ENCODE results near the gene TBC1D5. TPM values are rescaled to one million over a fixed set of nuclear protein-coding genes. Genes with fewer than 3 reads are reported as not detected.

The TBC1D5 gene
- total and polyA plus RNA-seq, 12 donors: 6.7 to 35.6 (median 30.5) TPM

DNA sequence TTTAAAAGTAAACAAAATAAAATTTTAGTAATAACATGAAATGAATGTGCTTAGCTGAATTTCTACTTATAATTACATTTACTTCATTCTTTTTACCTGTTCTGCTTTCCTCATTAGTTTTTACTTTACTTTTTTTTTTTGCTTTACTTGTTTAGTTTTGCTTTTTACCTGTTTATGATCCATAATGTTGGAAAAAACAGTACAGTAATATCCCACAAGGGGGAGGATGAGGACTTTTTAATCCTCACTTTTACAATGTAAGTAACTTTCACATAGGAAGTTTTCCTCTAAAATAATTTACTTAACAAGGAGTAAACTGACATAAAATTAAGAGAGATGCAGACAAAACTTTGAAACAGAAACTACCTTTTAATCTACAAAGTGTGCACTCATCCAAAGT lies 268.7 kb downstream of the TBC1D5 start:
- no peaks in the 10 kb centered on the region for H3K27me3 ChIP-seq
- H3K27ac ChIP-seq: no peak overlapping the region
- no peaks in the 10 kb centered on the region for H3K36me3 ChIP-seq
- no peak for ATAC-seq
- no peak for DNase-seq
- no peak overlapping the region for H3K4me3 ChIP-seq
- H3K4me1 ChIP-seq: peaks cover 0 to 14% (median 0%) of the 10 kb centered on the region in 9 donors
- intact Hi-C loops (cut with DNase I): no loop called here
- no peaks in the 10 kb centered on the region for H3K9me3 ChIP-seq
- TF ChIP-seq CTCF (IDR thresholded peaks at IDR 0.05): peak in 6 of 9 donors; percentile 14 to 42 (median 22)

GRCh38 chr3:17469954-17470353 lies 272.5 kb downstream of the TBC1D5 start:
- intact Hi-C loops (cut with DNase I): no loop called here
- Histone ChIP-seq H3K9me3 (no peaks in the 10 kb centered on the region), H3K27me3 (no peaks in the 10 kb centered on the region), H3K27ac (no peak overlapping the region), H3K36me3 (no peaks in the 10 kb centered on the region), H3K4me1 (peaks cover 0 to 11% (median 0%) of the 10 kb centered on the region in 9 donors), H3K4me3 (no peak overlapping the region)
- WGBS, 2 donors: 86 to 91% methylated on average over 1 of the region's 1 CpG
- no peak for TF ChIP-seq CTCF (IDR thresholded peaks at IDR 0.05)
- ATAC-seq (no peak), DNase-seq (no peak)

DNA sequence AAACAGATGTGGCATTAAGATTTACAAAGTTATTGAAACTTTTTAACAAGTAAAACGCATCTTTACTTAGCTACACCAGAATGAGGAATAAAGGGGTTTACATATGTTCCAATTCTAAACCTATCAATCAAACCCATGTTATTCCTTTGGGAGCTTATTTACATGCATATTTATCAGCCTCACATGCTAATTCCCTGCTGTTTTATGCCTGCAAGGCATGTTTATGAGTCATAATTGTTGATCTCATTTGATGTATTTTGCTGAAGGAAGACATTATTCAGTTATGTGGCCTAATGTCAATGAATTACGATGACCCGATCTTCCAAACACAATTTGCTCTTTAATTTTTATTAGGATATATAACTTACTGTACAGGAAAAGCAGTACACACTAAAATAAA lies 272.9 kb downstream of the TBC1D5 start:
- Histone ChIP-seq H3K9me3 (no peaks in the 10 kb centered on the region), H3K4me1 (peaks cover 0 to 11% (median 0%) of the 10 kb centered on the region in 9 donors), H3K27ac (no peak overlapping the region), H3K36me3 (no peaks in the 10 kb centered on the region), H3K27me3 (no peaks in the 10 kb centered on the region), H3K4me3 (no peak overlapping the region)
- intact Hi-C loops (cut with DNase I): no loop called here
- WGBS, 2 donors: 86 to 88% methylated on average over 3 of the region's 3 CpGs
- TF ChIP-seq CTCF (IDR thresholded peaks at IDR 0.05): no peak
- DNase-seq (no peak), ATAC-seq (no peak)

- intact Hi-C loops (cut with DNase I): no loop called here
- ATAC-seq (no peak), DNase-seq (no peak)
- Histone ChIP-seq H3K27ac (no peak overlapping the region), H3K4me3 (no peak overlapping the region), H3K4me1 (peaks cover 0 to 11% (median 0%) of the 10 kb centered on the region in 9 donors), H3K9me3 (no peaks in the 10 kb centered on the region), H3K36me3 (no peaks in the 10 kb centered on the region), H3K27me3 (no peaks in the 10 kb centered on the region)
- no peak for TF ChIP-seq CTCF (IDR thresholded peaks at IDR 0.05)
- 97 to 99% methylated on average over 4 of the region's 4 CpGs for WGBS, 2 donors
Measured at GRCh38 chr3:17466028-17466427, 276.4 kb downstream of the TBC1D5 start.
